Neural crest cell (in vitro differentiated cells): Measurements from ENCODE around the gene TUBB1. TPM values are rescaled to one million over a fixed set of nuclear protein-coding genes. Genes with fewer than 3 reads are reported as not detected.
"Not testable (repeated sequence)": the region's sequence is repeated elsewhere in the genome, so short reads cannot be mapped to it uniquely, and the experiment has no call there.

Source experiments
- DNase-seq: peaks from one replicate; pipeline ENCODE4 v3.0.0; 2021; ENCODE audit warnings: low read depth, mixed read lengths, low spot score
- H3K27ac Mint-ChIP-seq: one replicate; pipeline ENCODE4 v1.8.0; 2021; ENCODE audit warnings: mild to moderate bottlenecking, mixed read lengths; ENCODE audit not compliant: unreplicated experiment
- H3K27me3 Mint-ChIP-seq: 2 replicates; pipeline ENCODE4 v1.8.0; 2021; ENCODE audit warnings: low read depth, mild to moderate bottlenecking, mixed read lengths
- H3K36me3 Mint-ChIP-seq: 2 replicates; pipeline ENCODE4 v1.8.0; 2021; ENCODE audit warnings: low read depth, mild to moderate bottlenecking, mixed read lengths
- H3K4me1 Mint-ChIP-seq: 2 replicates; pipeline ENCODE4 v1.8.0; 2021; ENCODE audit warnings: mixed read lengths
- H3K4me3 Mint-ChIP-seq: one replicate; pipeline ENCODE4 v1.8.0; 2021; ENCODE audit warnings: mild to moderate bottlenecking, mixed read lengths
- H3K9me3 Mint-ChIP-seq: 2 replicates; pipeline ENCODE4 v1.8.0; 2021; ENCODE audit warnings: mixed read lengths
- CTCF ChIP-seq: fragments of 200-600 bp; sonication (generic); conservative IDR thresholded peaks from 2 replicates; pipeline ENCODE4 v1.5.0; 2021; ENCODE audit warnings: antibody characterized with exemption, mild to moderate bottlenecking
- total RNA-seq: library from RNA; stranded (reverse); gene quantifications from 2 replicates; pipeline ENCODE4 v1.2.1, GENCODE V29; 2021

The TUBB1 gene
- total RNA-seq, 1 donor from 2014 or later = not detected

GRCh38 chr20:59040667-59041066 is 21.4 kb downstream of the TUBB1 start:
- Mint-ChIP-seq H3K27me3 (no peaks in the 10 kb centered on the region), H3K9me3 (no peaks in the 10 kb centered on the region), H3K27ac (no peak overlapping the region), H3K4me3 (peak overlapping the region; percentile 56), H3K36me3 (peaks cover 13% of the 10 kb centered on the region), H3K4me1 (peaks cover 41% of the 10 kb centered on the region)
- no peak for TF ChIP-seq CTCF
- no peak for DNase-seq

- Mint-ChIP-seq H3K4me1 (peaks cover 41% of the 10 kb centered on the region), H3K4me3 (peak overlapping the region; percentile 56), H3K36me3 (peaks cover 13% of the 10 kb centered on the region)
- not testable (repeated sequence) for H3K9me3 Mint-ChIP-seq, DNase-seq, H3K27me3 Mint-ChIP-seq, H3K27ac Mint-ChIP-seq
Measured at GRCh38 chr20:59041487-59041886, 22.3 kb downstream of the TUBB1 start.

- Mint-ChIP-seq H3K9me3 (no peaks in the 10 kb centered on the region), H3K4me3 (peak within 1 kb of the TSS; percentile 83), H3K36me3 (peaks cover 9% of the 10 kb centered on the region), H3K27ac (peak within 1 kb of the TSS; percentile 76), H3K27me3 (no peaks in the 10 kb centered on the region), H3K4me1 (peaks cover 36% of the 10 kb centered on the region)
- no peak for DNase-seq
- no peak for TF ChIP-seq CTCF
Measured at GRCh38 chr20:59042151-59042795, 23.0 kb downstream of the TUBB1 start, which contains the start of gene PRELID3B. Gene PRELID3B, minus strand, starts transcription at chr20:59042786. Its CDS starts 56 bp downstream, at chr20:59042730.

GRCh38 chr20:59042796-59043631 is 23.8 kb downstream of the TUBB1 start:
- H3K27ac Mint-ChIP-seq = peak overlapping the region; percentile 76
- peak overlapping the region; percentile 83 for H3K4me3 Mint-ChIP-seq
- TF ChIP-seq CTCF = no peak
- H3K4me1 Mint-ChIP-seq = peaks cover 36% of the 10 kb centered on the region
- no peaks in the 10 kb centered on the region for H3K27me3 Mint-ChIP-seq
- peaks cover 9% of the 10 kb centered on the region for H3K36me3 Mint-ChIP-seq
- H3K9me3 Mint-ChIP-seq = no peaks in the 10 kb centered on the region
- DNase-seq = peak; percentile 87

GRCh38 chr20:59043698-59044097 is 24.5 kb downstream of the TUBB1 start:
- H3K4me1 Mint-ChIP-seq = peaks cover 36% of the 10 kb centered on the region
- TF ChIP-seq CTCF = no peak

GRCh38 chr20:59044295-59044694 is 25.1 kb downstream of the TUBB1 start:
- Mint-ChIP-seq H3K27ac (no peak overlapping the region), H3K4me3 (no peak overlapping the region), H3K36me3 (peaks cover 9% of the 10 kb centered on the region), H3K27me3 (peaks cover under 1% of the 10 kb centered on the region), H3K9me3 (no peaks in the 10 kb centered on the region), H3K4me1 (peaks cover 30% of the 10 kb centered on the region)
- DNase-seq = no peak
- no peak for TF ChIP-seq CTCF

More at GRCh38 chr20:59043698-59044097, 24.5 kb downstream of the TUBB1 start:
- H3K9me3 Mint-ChIP-seq = no peaks in the 10 kb centered on the region
- H3K36me3 Mint-ChIP-seq = peaks cover 9% of the 10 kb centered on the region
- no peaks in the 10 kb centered on the region for H3K27me3 Mint-ChIP-seq
- peak overlapping the region; percentile 65 for H3K4me3 Mint-ChIP-seq
- no peak overlapping the region for H3K27ac Mint-ChIP-seq
- DNase-seq = no peak
